Fibroblast of pulmonary artery (primary cell): ENCODE data around the gene BCAS4.
"Not testable (repeated sequence)": the region's sequence is repeated elsewhere in the genome, so short reads cannot be mapped to it uniquely, and the experiment has no call there.

Experiments
- DNase-seq: peaks from one replicate; pipeline ENCODE4 v3.0.0-alpha.2; 2010; ENCODE audit warnings: low read depth
- H3K4me3 ChIP-seq: replicated peaks from 2 replicates; pipeline ENCODE4 v1.5.1; 2011; ENCODE audit warnings: low read depth, mild to moderate bottlenecking, control low read depth, low read length, moderate library complexity
- CTCF ChIP-seq: IDR thresholded peaks from 2 replicates; pipeline ENCODE4 v1.5.1; 2011; ENCODE audit warnings: mild to moderate bottlenecking, control low read depth, low read length, inconsistent platforms; ENCODE audit errors: missing control alignments

BCAS4 gene

GRCh38 chr20:50777373-50777772 is 17.5 kb upstream of the BCAS4 start:
- no peak overlapping the region for H3K4me3 ChIP-seq
- no peak for TF ChIP-seq CTCF
- DNase-seq, result no peak

GRCh38 chr20:50778994-50779393 is 15.9 kb upstream of the BCAS4 start:
- not testable (repeated sequence) for DNase-seq, H3K4me3 ChIP-seq

GRCh38 chr20:50783390-50783789 is 11.5 kb upstream of the BCAS4 start:
- no peak for TF ChIP-seq CTCF
- no peak for DNase-seq
- no peak overlapping the region for H3K4me3 ChIP-seq

GRCh38 chr20:50783903-50784302 is 11.0 kb upstream of the BCAS4 start:
- DNase-seq, result no peak
- TF ChIP-seq CTCF, result no peak

GRCh38 chr20:50784464-50784863 is 10.4 kb upstream of the BCAS4 start:
- DNase-seq, result no peak
- TF ChIP-seq CTCF, result no peak
- H3K4me3 ChIP-seq, result no peak overlapping the region

More at GRCh38 chr20:50783903-50784302, 11.0 kb upstream of the BCAS4 start:
- H3K4me3 ChIP-seq, result no peak overlapping the region

GRCh38 chr20:50786703-50787102 is 8.2 kb upstream of the BCAS4 start:
- no peak for DNase-seq
- H3K4me3 ChIP-seq, result no peak overlapping the region
- TF ChIP-seq CTCF, result no peak

- TF ChIP-seq CTCF, result no peak
- H3K4me3 ChIP-seq, result no peak overlapping the region
- DNase-seq, result no peak
Measured at GRCh38 chr20:50787181-50787580, 7.7 kb upstream of the BCAS4 start.
